DOHH2 (cell line): ENCODE results near the gene ADGRG4.

Experiments used
- H3F3A ChIP-seq: fragments of 200-600 bp; sonication (generic), shearing (Covaris generic); 2 replicates; pipeline ENCODE4 v1.6.0; 2016; ENCODE audit warnings: antibody characterized with exemption, mild to moderate bottlenecking; ENCODE audit not compliant: control insufficient read depth, insufficient read depth
- H3K27ac ChIP-seq: fragments of 200-600 bp; sonication (generic); 2 replicates; pipeline ENCODE4 v1.5.1; 2014; ENCODE audit warnings: low read depth, mild to moderate bottlenecking, low read length, moderate library complexity
- H3K27me3 ChIP-seq: fragments of 200-600 bp; sonication (generic); 2 replicates; pipeline ENCODE4 v1.6.1; 2014; ENCODE audit warnings: mild to moderate bottlenecking, low read length, mixed read lengths; ENCODE audit not compliant: control insufficient read depth
- H3K36me3 ChIP-seq: fragments of 200-600 bp; sonication (generic); 2 replicates; pipeline ENCODE4 v1.6.1; 2014; ENCODE audit warnings: mild to moderate bottlenecking, low read length, moderate library complexity, mixed read lengths; ENCODE audit not compliant: control insufficient read depth
- H3K4me1 ChIP-seq: fragments of 200-600 bp; sonication (generic); 2 replicates; pipeline ENCODE4 v1.6.1; 2014; ENCODE audit warnings: mild to moderate bottlenecking, low read length, mixed read lengths; ENCODE audit not compliant: control insufficient read depth
- H3K4me2 ChIP-seq: fragments of 200-600 bp; sonication (generic); 2 replicates; pipeline ENCODE4 v1.6.0; 2014; ENCODE audit warnings: mild to moderate bottlenecking, low read length, moderate library complexity
- H3K4me3 ChIP-seq: fragments of 200-600 bp; sonication (generic); 2 replicates; pipeline ENCODE4 v1.5.1; 2014; ENCODE audit warnings: mild to moderate bottlenecking, low read length, mixed read lengths
- H3K79me2 ChIP-seq: fragments of 200-600 bp; sonication (generic); 2 replicates; pipeline ENCODE4 v1.6.1; 2014; ENCODE audit warnings: mild to moderate bottlenecking, low read length, mixed read lengths; ENCODE audit not compliant: control insufficient read depth
- H3K9me2 ChIP-seq: fragments of 200-600 bp; sonication (generic); replicated peaks from 2 replicates; pipeline ENCODE4 v1.6.1; 2014; ENCODE audit warnings: mild to moderate bottlenecking, low read length, mixed read lengths; ENCODE audit not compliant: control insufficient read depth
- H3K9me3 ChIP-seq: fragments of 200-600 bp; sonication (generic); 2 replicates; pipeline ENCODE4 v1.6.1; 2014; ENCODE audit warnings: antibody characterized with exemption, low read length, mixed read lengths; ENCODE audit not compliant: control insufficient read depth, insufficient read depth
- H4K20me1 ChIP-seq: fragments of 200-600 bp; sonication (generic); 2 replicates; pipeline ENCODE4 v1.6.0; 2014; ENCODE audit warnings: low read depth, mild to moderate bottlenecking, antibody characterized with exemption, low read length, moderate library complexity; ENCODE audit not compliant: control insufficient read depth, insufficient read depth
- CTCF ChIP-seq: fragments of 200-600 bp; sonication (generic); IDR thresholded peaks from one replicate; pipeline ENCODE4 v1.5.1; 2014; ENCODE audit warnings: antibody characterized with exemption, mild to moderate bottlenecking, low read depth, low read length; ENCODE audit not compliant: poor library complexity, severe bottlenecking
- EZH2phosphoT487 ChIP-seq: fragments of 200-600 bp; sonication (generic); IDR thresholded peaks from 2 replicates; pipeline ENCODE4 v1.6.1; 2017; ENCODE audit warnings: borderline replicate concordance, mild to moderate bottlenecking, antibody characterized with exemption, low read length, moderate library complexity, mixed read lengths

Gene ADGRG4

DNA sequence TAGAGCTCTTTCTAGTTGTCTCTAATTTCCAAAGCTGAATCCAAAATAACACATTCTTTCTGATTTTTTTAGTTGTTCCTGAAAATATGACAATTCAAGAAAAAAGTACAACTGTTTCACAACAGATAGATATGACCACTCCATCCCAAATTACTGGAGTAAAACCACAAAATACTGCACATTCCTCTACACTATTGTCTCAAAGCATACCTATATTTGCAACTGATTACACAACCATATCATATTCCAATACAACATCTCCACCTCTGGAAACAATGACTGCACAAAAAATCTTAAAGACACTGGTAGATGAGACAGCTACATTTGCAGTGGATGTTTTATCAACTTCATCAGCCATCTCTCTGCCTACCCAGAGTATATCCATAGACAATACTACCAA, 43.6 kb downstream of the ADGRG4 start:
- Histone ChIP-seq H3K79me2 (no peaks in the 10 kb centered on the region), H3K4me2 (no peak overlapping the region), H3K36me3 (no peaks in the 10 kb centered on the region), H3K9me3 (no peaks in the 10 kb centered on the region), H3K27me3 (peaks cover 3% of the 10 kb centered on the region; the same call in 1 of the 2 replicates), H4K20me1 (no peaks in the 10 kb centered on the region), H3K27ac (no peak overlapping the region), H3F3A (no peaks in the 10 kb centered on the region), H3K9me2 (no peaks in the 10 kb centered on the region), H3K4me3 (no peak overlapping the region), H3K4me1 (no peaks in the 10 kb centered on the region)
- TF ChIP-seq EZH2phosphoT487 (no peak), CTCF (no peak)

DNA sequence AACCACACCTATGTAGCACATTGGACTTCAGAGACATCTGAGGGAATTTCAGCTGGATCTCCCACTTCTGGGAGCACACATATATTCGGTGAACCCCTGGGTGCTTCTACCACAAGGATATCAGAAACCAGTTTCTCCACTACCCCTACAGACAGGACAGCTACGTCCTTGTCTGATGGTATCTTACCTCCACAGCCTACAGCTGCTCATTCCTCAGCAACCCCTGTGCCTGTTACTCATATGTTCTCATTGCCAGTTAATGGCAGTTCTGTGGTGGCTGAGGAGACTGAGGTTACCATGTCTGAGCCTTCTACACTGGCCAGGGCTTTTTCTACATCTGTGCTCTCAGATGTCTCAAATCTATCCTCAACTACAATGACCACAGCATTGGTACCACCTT, 45.7 kb downstream of the ADGRG4 start:
- H3K27ac ChIP-seq = no peak overlapping the region
- H3F3A ChIP-seq = no peaks in the 10 kb centered on the region
- H3K9me3 ChIP-seq = no peaks in the 10 kb centered on the region
- no peaks in the 10 kb centered on the region for H3K36me3 ChIP-seq
- no peak overlapping the region for H3K4me2 ChIP-seq
- TF ChIP-seq CTCF (no peak), EZH2phosphoT487 (no peak)
- no peaks in the 10 kb centered on the region for H4K20me1 ChIP-seq
- no peaks in the 10 kb centered on the region for H3K4me1 ChIP-seq
- H3K27me3 ChIP-seq = no peaks in the 10 kb centered on the region
- H3K4me3 ChIP-seq = no peak overlapping the region
- H3K9me2 ChIP-seq = no peaks in the 10 kb centered on the region
- no peaks in the 10 kb centered on the region for H3K79me2 ChIP-seq

GRCh38 chrX:136347706-136348105, 46.9 kb downstream of the ADGRG4 start:
- no peaks in the 10 kb centered on the region for H3K27me3 ChIP-seq
- TF ChIP-seq EZH2phosphoT487 (no peak), CTCF (no peak)
- H4K20me1 ChIP-seq = no peaks in the 10 kb centered on the region
- H3K9me2 ChIP-seq = no peaks in the 10 kb centered on the region
- H3K4me2 ChIP-seq = no peak overlapping the region
- H3K4me3 ChIP-seq = no peak overlapping the region
- no peaks in the 10 kb centered on the region for H3K36me3 ChIP-seq
- H3K4me1 ChIP-seq = no peaks in the 10 kb centered on the region
- no peaks in the 10 kb centered on the region for H3F3A ChIP-seq
- H3K9me3 ChIP-seq = no peaks in the 10 kb centered on the region
- no peaks in the 10 kb centered on the region for H3K79me2 ChIP-seq
- H3K27ac ChIP-seq = no peak overlapping the region

DNA sequence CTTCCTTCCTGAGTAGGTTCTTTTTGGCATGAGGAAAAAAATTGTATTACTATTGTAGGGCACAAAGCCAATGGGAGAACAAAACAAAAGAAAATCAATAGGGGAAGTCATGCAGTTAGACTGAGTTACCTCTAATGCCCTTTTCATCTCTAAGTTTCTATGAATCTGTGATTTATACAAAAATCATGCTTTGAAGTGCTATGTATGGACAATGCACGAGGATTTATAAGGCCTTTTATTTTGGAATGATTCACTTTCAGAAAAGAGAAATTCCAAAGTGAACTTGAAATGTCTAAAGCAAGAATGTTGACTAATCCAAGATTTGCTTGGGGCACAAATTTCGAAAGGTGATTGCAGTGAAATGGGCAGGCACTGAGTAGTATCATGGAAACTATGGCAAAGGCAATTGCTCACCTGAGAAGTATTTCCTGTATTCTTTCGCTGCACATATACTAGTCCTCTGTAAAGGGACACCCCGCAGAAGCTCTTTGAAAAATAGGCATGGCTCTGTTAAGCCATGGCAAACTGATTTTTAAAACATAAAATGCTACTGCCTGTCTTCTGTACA, 52.8 kb downstream of the ADGRG4 start:
- Histone ChIP-seq H4K20me1 (no peaks in the 10 kb centered on the region), H3K27me3 (no peaks in the 10 kb centered on the region), H3K27ac (no peak overlapping the region), H3K9me2 (no peaks in the 10 kb centered on the region), H3K9me3 (no peaks in the 10 kb centered on the region), H3K4me1 (no peaks in the 10 kb centered on the region), H3K36me3 (no peaks in the 10 kb centered on the region), H3K79me2 (no peaks in the 10 kb centered on the region), H3F3A (no peaks in the 10 kb centered on the region), H3K4me2 (no peak overlapping the region), H3K4me3 (no peak overlapping the region)
- TF ChIP-seq EZH2phosphoT487 = no peak
- no peak for TF ChIP-seq CTCF
